Endothelial cell of umbilical vein (primary cell): ENCODE results near the gene FAM47C. TPM values are rescaled to one million over a fixed set of nuclear protein-coding genes. Genes with fewer than 3 reads are reported as not detected.
"Not testable (repeated sequence)": the region's sequence is repeated elsewhere in the genome, so short reads cannot be mapped to it uniquely, and the experiment has no call there.

Experiments
- BruUV-seq: library from RNA; stranded (reverse); fragments of 400-500 nt; replicated peaks from 2 replicates; lab custom pipeline; 2021; lab: Mats Ljungman, UMichigan
- CTCF ChIA-PET: fragments of 300-600, 350-600 bp; sonication (Branson Sonifier 250); formaldehyde crosslinking; loops from one replicate; lab custom pipeline; 2021; ENCODE audit warnings: antibody characterized with exemption, inconsistent platforms; lab: Charles Lee
- POLR2A ChIA-PET: fragments of 300-600, 350-600 bp; sonication (Branson Sonifier 250); formaldehyde crosslinking; loops from one replicate; lab custom pipeline; 2021; ENCODE audit warnings: antibody characterized with exemption, inconsistent platforms; lab: Charles Lee
- DNase-seq: peaks from one replicate; pipeline ENCODE4 v3.0.0-alpha.2; 2011; ENCODE audit warnings: low read depth, low spot score
- FAIRE-seq: peaks from 2 replicates; lab custom pipeline; 2011; peaks lifted over from hg19 to GRCh38; lab: Jason Lieb, UNC
- H2AFZ ChIP-seq: 2 replicates; pipeline ENCODE4 v1.6.0; 2012; ENCODE audit warnings: low read depth, low read length, control low read depth, inconsistent platforms
- H3K27ac ChIP-seq: 2 replicates; pipeline ENCODE4 v1.5.1; 2011; ENCODE audit warnings: low read depth, mild to moderate bottlenecking, control low read depth, low read length, moderate library complexity; ENCODE audit not compliant: insufficient read depth
- H3K27me3 ChIP-seq, 2 experiments: 2 replicates each; pipeline versions ENCODE4 v1.6.0 to v1.6.1; 2011; ENCODE audit warnings: low read length in 2 of 2, mixed read lengths in 1 of 2; ENCODE audit not compliant: control insufficient read depth in 2 of 2, insufficient read depth in 2 of 2
- H3K36me3 ChIP-seq, 2 experiments: 2 replicates in 1 of 2; 3 replicates in 1 of 2; pipeline ENCODE4 v1.5.1; 2011; ENCODE audit warnings: low read length in 2 of 2, mild to moderate bottlenecking in 1 of 2, moderate library complexity in 1 of 2; ENCODE audit not compliant: control insufficient read depth in 2 of 2, insufficient read depth in 2 of 2; ENCODE audit errors: extremely low read depth in 1 of 2
- H3K4me1 ChIP-seq: 3 replicates; pipeline ENCODE4 v1.5.1; 2011; ENCODE audit warnings: mild to moderate bottlenecking, low read length; ENCODE audit not compliant: control insufficient read depth, insufficient read depth; ENCODE audit errors: extremely low read depth
- H3K4me2 ChIP-seq: 2 replicates; pipeline ENCODE4 v1.6.1; 2011; ENCODE audit warnings: low read length, control low read depth, mixed read lengths; ENCODE audit not compliant: insufficient read depth
- H3K4me3 ChIP-seq, 3 experiments: fragments of 200-600 bp in 1 of 3; sonication (generic), shearing (Covaris generic) in 1 of 3; replicated peaks in 1 of 3; 2 replicates each; pipeline ENCODE4 v1.5.1; 2011 to 2016; ENCODE audit warnings: control low read depth in 3 of 3, low read length in 3 of 3, mild to moderate bottlenecking in 2 of 3, inconsistent platforms in 1 of 3, low read depth in 1 of 3, moderate library complexity in 1 of 3; ENCODE audit not compliant: insufficient read depth in 1 of 3
- H3K79me2 ChIP-seq: 2 replicates; pipeline ENCODE4 v1.6.0; 2012; ENCODE audit warnings: low read length, inconsistent platforms; ENCODE audit not compliant: control insufficient read depth, insufficient read depth
- H3K9ac ChIP-seq: replicated peaks from 2 replicates; pipeline ENCODE3; 2011; ENCODE audit warnings: low read length, control low read depth; ENCODE audit not compliant: insufficient read depth; ENCODE audit errors: extremely low read depth
- H3K9me1 ChIP-seq: replicated peaks from 3 replicates; pipeline ENCODE4 v1.6.0; 2011; ENCODE audit warnings: mild to moderate bottlenecking, low read length; ENCODE audit not compliant: control insufficient read depth, insufficient read depth; ENCODE audit errors: extremely low read depth
- H3K9me3 ChIP-seq: replicated peaks from 2 replicates; pipeline ENCODE4 v1.5.1; 2012; ENCODE audit warnings: low read length, inconsistent platforms; ENCODE audit not compliant: control insufficient read depth, insufficient read depth
- H4K20me1 ChIP-seq: replicated peaks from 2 replicates; pipeline ENCODE3; 2011; ENCODE audit warnings: mild to moderate bottlenecking, low read length; ENCODE audit not compliant: control insufficient read depth, insufficient read depth; ENCODE audit errors: extremely low read depth
- GATA2 ChIP-seq: IDR thresholded peaks from 2 replicates; pipeline ENCODE4 v1.7.0; 2011; ENCODE audit warnings: low read depth, mild to moderate bottlenecking, moderate library complexity, mixed read lengths, low read length; ENCODE audit not compliant: insufficient read length, insufficient read depth
- dilution Hi-C: fragments of 300-500 bp; cut with MboI; formaldehyde crosslinking; loops from one replicate; pipeline ENCODE4 v1.15.0; 2019; ENCODE audit warnings: low sequenced_read_pairs; ENCODE audit not compliant: extremely low pct_ligation_motif_present
- intact Hi-C: fragments of 100-400 bp; cut with micrococcal nuclease; formaldehyde crosslinking; loops from one replicate; pipeline ENCODE4 v1.10.0; 2022
- polyA plus RNA-seq, 4 experiments: library from polyadenylated mRNA; depleted of rRNA in 3 of 4; stranded (reverse) in 3 of 4; unstranded in 1 of 4; fragments of >200 nt; gene quantifications; 2 replicates each; pipeline versions ENCODE4 v1.2.1 to v1.2.3, GENCODE V29; 2011 to 2012; ENCODE audit warnings: missing spikeins in 1 of 4
- total RNA-seq: library from RNA; stranded (reverse); gene quantifications from 2 replicates; pipeline ENCODE4 v1.2.3, GENCODE V29; 2021

The FAM47C gene
- total and polyA plus RNA-seq, 2 donors (not counting 3 experiments of a cell fraction or from before 2014, with no cell fraction given): not detected

DNA sequence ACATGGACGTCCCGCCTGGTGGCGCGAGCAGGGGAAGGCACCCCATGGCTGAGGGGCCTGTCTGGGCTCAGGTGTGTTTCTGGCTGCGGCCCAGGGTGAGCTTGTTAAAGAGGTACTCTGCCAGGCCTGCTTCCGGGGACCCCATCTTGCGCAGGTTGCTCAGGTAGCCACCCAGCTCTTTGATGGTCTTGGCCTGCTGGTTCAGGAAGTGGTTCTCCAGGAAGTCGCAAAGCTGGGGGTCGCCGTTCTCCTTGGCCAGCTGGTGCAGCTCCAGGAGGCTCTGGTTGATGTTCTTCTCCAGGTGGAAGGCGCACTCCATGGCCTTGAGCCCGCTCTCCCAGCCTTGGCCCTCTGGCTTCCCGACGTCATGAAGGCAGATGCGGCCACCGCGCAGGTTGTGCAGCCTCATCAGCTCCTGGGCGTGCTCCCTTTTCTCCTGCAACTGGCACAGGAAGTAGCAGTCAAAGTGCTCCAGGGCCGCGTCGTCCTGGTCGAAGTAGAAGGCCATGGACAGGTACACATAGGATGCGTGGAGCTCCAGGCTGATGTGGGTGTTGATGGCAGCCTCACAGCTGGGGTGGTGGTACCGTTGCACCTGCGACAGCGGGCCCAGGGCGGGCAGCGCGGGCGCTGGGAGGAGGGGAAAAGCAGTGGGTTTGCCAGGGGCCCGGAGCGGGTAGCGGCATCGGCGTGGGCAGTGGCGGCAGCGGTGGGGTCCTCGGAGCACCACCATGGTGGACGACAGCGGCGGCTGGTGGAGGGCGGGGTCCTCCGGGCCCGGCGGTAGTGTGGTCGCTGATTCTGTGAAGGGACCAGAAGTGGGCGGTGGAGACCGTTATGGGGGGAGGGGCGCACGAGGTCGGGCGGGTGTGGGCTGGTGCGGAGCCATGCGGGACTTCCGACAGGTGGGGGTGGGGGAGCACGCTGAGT is 35.1 kb downstream of the FAM47C start:
- H3K4me1 ChIP-seq, H3K9me3 ChIP-seq, DNase-seq, H4K20me1 ChIP-seq, H3K9ac ChIP-seq, dilution Hi-C loops, H3K79me2 ChIP-seq, H3K9me1 ChIP-seq, FAIRE-seq, H3K27me3 ChIP-seq, CTCF ChIA-PET, H2AFZ ChIP-seq, intact Hi-C loops, BruUV-seq, H3K4me3 ChIP-seq, POLR2A ChIA-PET, H3K27ac ChIP-seq, H3K4me2 ChIP-seq, H3K36me3 ChIP-seq: not testable (repeated sequence)

DNA sequence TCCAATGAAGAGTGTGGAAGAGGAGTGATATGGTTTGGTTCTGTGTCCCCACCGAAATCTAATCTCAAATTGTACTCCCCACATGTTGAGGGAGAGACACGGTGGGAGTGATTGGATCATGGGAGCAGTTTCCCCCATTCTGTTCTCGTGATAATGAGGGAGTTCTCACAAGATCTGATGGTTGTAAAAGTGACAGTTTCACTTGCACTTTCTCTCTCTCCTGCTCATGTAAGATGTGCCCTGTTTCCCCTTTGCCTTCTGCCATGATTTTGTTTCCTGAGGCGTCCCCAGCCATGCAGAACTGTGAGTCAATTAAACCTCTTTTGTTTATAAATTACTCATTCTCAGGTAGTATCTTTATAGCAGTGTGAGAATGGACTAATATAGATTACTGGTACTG is 39.6 kb downstream of the FAM47C start:
- Histone ChIP-seq H3K27ac (no peak overlapping the region), H3K36me3 (no peaks in the 10 kb centered on the region), H3K4me2 (no peak overlapping the region), H2AFZ (no peak overlapping the region), H4K20me1 (no peaks in the 10 kb centered on the region), H3K79me2 (no peaks in the 10 kb centered on the region), H3K9ac (no peak overlapping the region), H3K27me3 (no peaks in the 10 kb centered on the region), H3K4me1 (no peaks in the 10 kb centered on the region), H3K9me3 (no peaks in the 10 kb centered on the region), H3K9me1 (no peaks in the 10 kb centered on the region), H3K4me3 (no peak overlapping the region)
- CTCF ChIA-PET: no interaction called here
- POLR2A ChIA-PET: no interaction called here
- dilution Hi-C loops (no loop called here), intact Hi-C loops (no loop called here)
- FAIRE-seq (no peak), DNase-seq (no peak)
- BruUV-seq: no TSS peak
- TF ChIP-seq GATA2: no peak

DNA sequence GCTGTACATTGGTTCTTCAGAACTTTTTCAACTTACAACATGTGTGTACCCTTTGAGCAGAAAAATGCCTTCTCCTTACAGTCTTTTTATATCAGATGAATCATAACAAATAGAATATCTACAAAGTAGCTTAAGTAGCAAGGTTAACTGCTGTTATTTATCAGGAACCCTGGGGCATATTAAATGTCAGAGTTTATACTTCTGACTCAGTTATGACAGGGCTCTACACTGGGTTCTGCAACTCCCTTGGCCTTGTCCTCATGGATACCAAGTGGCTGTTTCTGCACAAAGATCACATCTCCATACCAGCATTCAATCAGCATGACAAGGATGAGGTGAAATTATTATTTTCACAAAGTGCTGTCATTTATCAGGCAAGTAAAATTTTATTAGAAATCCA is 49.4 kb downstream of the FAM47C start:
- CTCF ChIA-PET, H3K4me2 ChIP-seq, H3K36me3 ChIP-seq, H3K4me1 ChIP-seq, POLR2A ChIA-PET, intact Hi-C loops, H3K27me3 ChIP-seq, H3K4me3 ChIP-seq, H4K20me1 ChIP-seq, dilution Hi-C loops, H3K9me3 ChIP-seq, H2AFZ ChIP-seq, H3K79me2 ChIP-seq, H3K9me1 ChIP-seq, H3K9ac ChIP-seq, BruUV-seq, DNase-seq, H3K27ac ChIP-seq: not testable (repeated sequence)
- FAIRE-seq: peak; percentile 89
